Measurements from ENCODE around the gene ZNF697.

DNA sequence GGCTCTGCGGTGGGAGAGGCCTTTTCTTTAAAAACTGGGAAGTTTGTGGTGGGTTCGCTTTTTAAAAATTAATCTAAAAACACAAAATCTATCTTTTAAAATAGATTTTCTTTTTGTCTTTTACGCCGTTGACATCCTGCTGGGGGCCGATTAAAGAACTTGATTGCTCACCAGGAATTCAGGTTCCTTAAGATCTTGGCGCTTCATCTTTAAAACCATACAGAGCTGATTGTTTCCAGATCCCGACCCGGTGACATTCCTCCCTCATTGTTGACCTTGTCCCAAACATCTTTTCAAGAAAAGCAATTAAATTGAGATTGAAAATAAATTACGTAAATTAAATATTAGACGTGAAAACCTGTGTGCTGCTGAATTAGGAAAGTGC lies 546 bp upstream of the ZNF697 start:
- TF ChIP-seq CTCF (IDR thresholded peaks at IDR 0.05) (no peak), POLR2A (IDR thresholded peaks at IDR 0.05; ENCODE audit: low read depth) (no peak), POLR2AphosphoS5 (IDR thresholded peaks at IDR 0.05) (no peak)
